NCI-H1694 treated with DMSO at 0.1 percent for 48 hours (cell line): Measurements from ENCODE around the gene TOMM22.

ENCODE experiments used
- DNase-seq: peaks from one replicate; lab custom pipeline; 2025; lab: John Stamatoyannopoulos, UW

TOMM22 gene

GRCh38 chr22:38696606-38697424 lies 15.1 kb downstream of the TOMM22 start:
- no peak for DNase-seq

- no peak for DNase-seq
These were observed 15.8 kb downstream of the TOMM22 start for GRCh38 chr22:38697425-38698089.

GRCh38 chr22:38698407-38699094 lies 16.8 kb downstream of the TOMM22 start:
- DNase-seq, result no peak

GRCh38 chr22:38699143-38699542 lies 17.4 kb downstream of the TOMM22 start:
- no peak for DNase-seq

- DNase-seq, result no peak
These were observed 18.0 kb downstream of the TOMM22 start for GRCh38 chr22:38699784-38700183.

DNA sequence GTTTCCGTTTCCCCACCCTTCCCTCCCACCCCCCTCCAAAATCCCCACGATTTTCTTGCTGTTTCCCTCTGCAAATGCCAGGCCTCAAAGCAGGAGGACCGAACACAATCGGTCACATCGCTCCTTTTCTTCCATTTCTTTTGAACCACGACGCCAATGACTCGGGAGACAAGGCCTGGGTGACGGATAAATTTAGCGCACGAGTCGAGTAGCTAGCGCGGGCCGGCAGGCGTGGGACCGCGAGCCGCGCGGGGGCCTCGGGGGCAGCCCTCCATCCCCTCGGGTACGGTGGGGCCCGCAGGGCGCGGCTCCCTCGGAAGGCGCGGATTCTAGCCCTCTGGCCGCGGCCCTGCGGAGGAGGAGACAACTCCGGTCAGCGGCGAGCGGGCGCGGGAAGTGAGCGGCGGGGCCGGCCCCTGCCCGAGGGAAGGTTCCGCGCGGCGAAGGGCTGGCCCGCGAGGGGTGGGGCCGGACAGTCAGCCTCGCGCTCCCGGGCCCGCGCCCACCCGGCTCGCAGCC lies 18.6 kb downstream of the TOMM22 start:
- DNase-seq, result no peak

DNA sequence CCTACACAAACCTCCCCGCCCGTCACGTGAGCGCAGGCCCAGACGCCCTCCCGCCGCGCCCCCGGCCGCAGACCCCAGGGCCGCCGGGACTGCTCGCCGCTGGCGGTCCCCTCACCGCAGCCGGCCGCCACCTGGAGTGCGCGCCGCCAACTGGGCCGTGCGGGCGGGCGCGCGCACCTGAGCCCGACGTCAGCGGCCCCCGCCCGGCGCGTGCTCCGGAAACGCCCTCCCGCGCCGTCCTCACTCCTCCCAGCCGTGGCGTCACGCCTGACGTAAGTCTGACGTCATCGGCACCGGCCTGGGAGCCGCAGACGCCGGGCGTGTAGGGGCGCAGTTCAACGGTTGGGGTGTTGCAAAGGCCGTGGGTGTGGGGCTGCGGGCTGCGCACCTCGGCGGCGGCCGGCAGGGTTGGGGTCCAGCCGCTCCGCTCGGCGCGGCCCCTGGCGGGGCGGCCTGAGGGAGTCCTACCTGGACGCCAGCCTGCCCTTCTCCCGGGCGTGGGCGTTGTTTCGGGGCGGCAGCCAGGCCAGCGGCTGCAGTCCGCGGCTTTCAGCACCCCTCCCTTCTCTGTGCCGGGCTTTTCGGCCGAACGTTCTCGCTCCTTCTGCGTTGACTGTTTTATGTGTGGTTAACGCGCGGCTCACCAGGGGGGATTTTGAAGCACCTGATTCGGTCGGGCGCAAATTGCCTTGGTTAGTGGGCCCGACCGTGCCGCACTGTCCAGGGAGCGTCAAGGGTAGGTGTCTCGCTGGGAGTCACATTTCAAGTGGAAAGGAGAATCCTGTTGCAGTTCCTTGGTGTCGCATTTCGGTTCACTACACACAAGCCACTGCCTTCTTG lies 19.3 kb downstream of the TOMM22 start, which contains the start of gene JOSD1:
Gene JOSD1, minus strand, starts transcription at position 155 of the 840 bp plus-strand sequence. CDS start 956 bp downstream, outside the sequence.
- DNase-seq, result peak; percentile 54

GRCh38 chr22:38704654-38705234 lies 23.0 kb downstream of the TOMM22 start:
- no peak for DNase-seq

DNA sequence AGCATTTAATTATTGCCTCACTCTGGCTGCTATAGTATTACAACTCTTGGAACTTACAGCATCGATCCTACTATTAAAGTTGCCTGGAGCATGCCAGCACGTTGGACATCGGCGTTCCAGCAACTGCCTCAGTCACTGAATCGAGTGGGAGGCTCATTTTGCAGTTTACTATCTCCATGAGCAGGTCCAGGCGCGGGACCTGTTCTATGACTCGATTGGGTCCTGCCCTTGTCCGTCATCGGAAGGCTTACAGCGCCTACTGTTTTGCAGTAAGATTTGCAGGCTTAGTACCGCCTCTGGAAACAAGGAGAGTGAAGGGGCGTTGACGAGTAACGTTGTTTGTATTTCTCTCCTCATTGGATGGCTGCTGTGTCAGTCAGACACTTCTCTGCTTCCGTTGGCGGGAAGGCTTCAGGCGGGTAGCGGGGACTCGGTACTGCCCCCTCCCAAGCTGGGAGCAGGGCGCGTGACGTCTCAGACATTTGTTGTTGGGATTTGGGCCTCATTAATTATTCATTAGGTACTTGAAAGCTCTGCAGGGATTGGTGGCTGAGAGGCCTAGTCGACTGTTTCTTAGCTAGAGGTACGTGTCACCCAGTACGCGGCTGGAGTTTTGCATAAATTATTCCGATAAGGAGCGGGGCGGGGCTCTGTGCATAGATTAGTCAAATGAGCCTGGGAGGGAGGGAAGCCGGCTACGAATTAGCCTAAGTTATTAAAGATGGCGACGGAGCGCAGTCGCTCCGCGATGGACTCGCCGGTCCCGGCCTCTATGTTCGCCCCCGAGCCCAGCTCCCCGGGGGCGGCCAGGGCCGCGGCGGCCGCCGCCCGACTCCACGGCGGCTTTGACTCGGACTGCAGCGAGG lies 23.7 kb downstream of the TOMM22 start, which contains the start of gene GTPBP1:
Gene GTPBP1, plus strand, starts transcription at position 710 of the 866 bp plus-strand sequence. Its CDS starts 12 bp downstream, at position 722.
- DNase-seq, result peak; percentile 100

DNA sequence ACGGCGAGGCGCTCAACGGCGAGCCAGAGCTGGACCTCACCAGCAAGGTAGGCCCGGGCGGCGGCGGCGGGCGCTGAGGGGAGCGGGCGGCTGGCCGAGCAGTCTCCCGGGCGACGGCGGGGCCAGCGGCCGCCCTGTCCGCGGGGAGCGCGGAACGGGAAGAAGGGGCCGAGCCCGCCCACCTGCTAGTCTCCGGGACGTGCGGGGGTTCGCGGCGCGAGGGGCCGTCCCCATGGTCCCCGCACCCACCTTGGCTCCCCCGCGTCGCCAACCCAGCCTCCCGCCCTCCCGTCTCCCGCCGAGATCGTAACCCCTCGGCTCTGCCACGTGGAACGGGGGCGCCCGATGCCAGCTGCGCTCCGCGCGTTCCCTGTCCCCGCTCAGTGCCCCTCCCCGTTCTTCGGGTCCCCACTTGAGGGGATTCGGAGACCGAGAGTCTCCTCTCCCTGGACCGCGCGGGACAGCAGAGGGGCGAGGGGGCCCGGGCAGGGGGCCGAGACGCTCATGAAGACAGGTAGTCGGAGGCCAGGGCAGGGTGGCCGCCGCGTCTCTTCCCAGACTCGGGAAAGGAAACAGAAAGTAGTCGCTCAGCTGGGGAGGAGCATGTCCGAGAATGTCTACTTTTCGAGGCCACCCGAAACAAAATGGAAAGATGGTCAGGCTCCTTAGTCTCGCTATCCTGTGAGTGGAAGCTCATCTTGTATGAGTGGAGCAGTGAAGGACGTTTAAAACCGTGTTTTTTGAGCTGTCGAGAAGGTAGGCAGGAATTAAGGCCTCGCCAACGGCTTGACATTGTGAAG lies 24.5 kb downstream of the TOMM22 start:
- no peak for DNase-seq

- no peak for DNase-seq
These were observed 25.1 kb downstream of the TOMM22 start for GRCh38 chr22:38706901-38707195.

- DNase-seq, result no peak
These were observed 25.6 kb downstream of the TOMM22 start for GRCh38 chr22:38707346-38707745.

GRCh38 chr22:38707984-38708383 lies 26.2 kb downstream of the TOMM22 start:
- no peak for DNase-seq

DNA sequence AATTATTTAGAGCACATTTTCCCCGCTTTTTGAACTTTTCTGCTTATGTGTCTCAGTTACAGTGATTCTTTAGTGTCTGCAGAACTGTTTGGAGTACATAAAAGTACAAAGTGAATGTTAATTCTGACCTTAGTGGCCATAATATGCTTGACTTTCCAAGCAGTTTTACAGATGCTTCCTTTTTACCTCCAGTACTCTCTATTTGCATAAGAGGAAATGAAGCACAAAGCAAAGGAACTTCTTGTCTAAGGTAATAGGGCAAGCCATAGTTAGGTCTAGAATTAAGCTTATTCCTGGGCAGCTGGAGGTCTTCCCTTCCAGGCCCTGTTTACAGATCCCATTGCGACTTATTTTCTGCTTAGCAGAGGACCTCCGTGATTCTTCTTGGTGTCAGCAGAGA lies 27.5 kb downstream of the TOMM22 start:
- DNase-seq, result no peak

GRCh38 chr22:38710351-38710750 lies 28.6 kb downstream of the TOMM22 start:
- no peak for DNase-seq

- DNase-seq, result no peak
These were observed 29.1 kb downstream of the TOMM22 start for GRCh38 chr22:38710866-38711265.

DNA sequence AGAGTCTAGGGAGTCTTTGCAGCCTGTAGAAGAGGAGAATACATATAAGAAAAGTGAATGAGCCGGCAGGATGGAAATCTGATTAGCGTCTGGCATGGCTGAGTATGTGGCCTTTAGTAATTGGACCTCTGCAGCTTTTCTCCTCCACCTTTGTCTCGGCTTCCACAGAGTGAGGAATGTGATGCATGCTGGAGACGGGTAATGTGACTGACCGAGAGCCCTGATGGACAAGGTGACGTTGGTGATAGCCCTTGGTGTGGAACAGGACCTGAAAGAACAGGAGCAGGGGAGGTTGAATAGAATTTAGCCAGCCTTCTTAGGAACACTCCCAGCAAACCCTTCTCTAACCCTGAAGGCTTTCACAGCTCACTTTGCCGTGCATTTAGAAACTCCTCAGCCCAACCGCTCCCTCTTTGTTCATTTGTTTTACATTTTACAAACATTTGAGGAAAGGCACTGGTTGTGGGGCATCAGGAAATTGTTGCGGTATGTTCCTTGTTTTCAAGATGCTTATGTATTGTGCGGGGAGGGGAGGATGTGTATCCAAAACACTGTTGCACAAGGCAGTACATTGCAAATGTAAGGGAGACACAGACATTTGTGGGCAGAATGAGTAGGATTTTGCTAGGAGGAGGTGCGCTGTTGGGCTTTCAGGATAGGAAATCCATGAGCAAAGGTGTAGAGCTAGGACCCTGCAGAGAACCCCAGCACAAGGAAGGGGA lies 30.9 kb downstream of the TOMM22 start:
- DNase-seq, result no peak

DNA sequence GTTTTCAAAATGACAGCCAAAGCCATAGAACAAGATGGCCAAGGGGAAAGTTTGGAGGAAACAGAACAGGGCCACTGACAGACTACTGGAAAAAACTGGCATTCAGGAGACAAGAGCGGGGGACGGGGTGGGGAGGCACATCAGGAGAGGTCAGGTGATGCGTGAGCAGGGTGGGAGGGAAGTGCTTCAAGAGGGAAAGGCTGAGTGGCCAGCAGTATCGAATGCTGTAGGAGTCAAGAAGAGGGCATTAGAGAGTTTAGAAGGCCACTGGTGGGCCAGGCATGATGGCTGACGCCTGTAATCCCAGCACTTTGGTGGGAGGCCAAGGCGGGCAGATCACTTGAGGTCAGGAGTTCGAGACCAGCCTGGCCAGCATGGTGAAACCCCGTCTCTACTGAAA lies 32.2 kb downstream of the TOMM22 start:
- no peak for DNase-seq
